Measurements from ENCODE around the gene ANXA11. TPM values are rescaled to one million over a fixed set of nuclear protein-coding genes. Genes with fewer than 3 reads are reported as not detected.

ANXA11 gene
- total RNA-seq, 1 donor from 2014 or later: 306 TPM

DNA sequence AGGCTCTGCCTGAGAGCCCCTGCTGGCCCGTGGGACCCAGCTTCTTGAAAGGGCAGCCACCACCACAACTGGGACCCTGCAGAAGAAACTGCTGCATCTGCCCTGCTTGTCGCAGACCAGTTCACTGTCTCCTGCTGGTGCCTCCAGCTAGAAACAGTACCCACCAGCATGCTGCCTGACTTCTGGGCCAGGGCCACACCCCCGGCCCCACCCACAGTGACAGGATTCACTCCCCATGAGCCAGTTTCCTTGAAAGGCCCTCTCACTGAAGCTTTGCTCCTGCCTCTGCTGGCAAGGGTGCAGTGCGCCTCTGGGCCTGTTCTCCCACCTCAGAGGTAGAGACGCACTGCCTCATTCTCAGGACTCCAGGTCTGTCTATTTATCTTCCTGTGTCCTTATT lies 32.4 kb downstream of the ANXA11 start:
- H3K4me3 ChIP-seq: no peak overlapping the region
- no peak overlapping the region for H3K27ac ChIP-seq
- H3K27me3 ChIP-seq (ENCODE audit: low read depth): no peaks in the 10 kb centered on the region
- ATAC-seq (no peak), DNase-seq (no peak)
- TF ChIP-seq, protein P1, sequence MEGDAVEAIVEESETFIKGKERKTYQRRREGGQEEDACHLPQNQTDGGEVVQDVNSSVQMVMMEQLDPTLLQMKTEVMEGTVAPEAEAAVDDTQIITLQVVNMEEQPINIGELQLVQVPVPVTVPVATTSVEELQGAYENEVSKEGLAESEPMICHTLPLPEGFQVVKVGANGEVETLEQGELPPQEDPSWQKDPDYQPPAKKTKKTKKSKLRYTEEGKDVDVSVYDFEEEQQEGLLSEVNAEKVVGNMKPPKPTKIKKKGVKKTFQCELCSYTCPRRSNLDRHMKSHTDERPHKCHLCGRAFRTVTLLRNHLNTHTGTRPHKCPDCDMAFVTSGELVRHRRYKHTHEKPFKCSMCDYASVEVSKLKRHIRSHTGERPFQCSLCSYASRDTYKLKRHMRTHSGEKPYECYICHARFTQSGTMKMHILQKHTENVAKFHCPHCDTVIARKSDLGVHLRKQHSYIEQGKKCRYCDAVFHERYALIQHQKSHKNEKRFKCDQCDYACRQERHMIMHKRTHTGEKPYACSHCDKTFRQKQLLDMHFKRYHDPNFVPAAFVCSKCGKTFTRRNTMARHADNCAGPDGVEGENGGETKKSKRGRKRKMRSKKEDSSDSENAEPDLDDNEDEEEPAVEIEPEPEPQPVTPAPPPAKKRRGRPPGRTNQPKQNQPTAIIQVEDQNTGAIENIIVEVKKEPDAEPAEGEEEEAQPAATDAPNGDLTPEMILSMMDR (IDR thresholded peaks at IDR 0.05): no peak
- H3K4me1 ChIP-seq: peaks cover 75% of the 10 kb centered on the region
- peaks cover 74% of the 10 kb centered on the region for H3K36me3 ChIP-seq
- intact Hi-C loops (cut with DNase I): no loop called here
- H3K9me3 ChIP-seq: no peaks in the 10 kb centered on the region

DNA sequence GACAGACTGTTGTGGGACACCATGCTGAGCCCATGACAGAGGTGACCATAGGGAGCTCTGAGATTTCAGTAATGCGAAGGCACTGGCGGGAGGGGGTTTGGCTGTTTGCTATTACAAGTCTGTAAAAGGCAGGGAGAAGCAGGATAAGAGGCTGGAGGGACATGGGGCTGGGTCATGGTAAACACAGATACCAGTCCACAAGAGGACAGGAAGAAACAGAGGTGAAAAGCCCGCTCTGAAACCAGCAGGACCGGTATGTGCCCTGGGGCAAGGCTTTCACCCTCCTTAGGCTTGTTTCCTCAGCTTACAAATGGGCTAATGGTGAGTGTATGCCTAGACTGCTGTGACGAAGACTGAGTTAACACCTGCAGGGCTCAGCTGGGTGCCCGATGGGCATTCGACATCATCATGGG lies 34.1 kb downstream of the ANXA11 start:
- Histone ChIP-seq H3K36me3 (peaks cover 91% of the 10 kb centered on the region), H3K27ac (peak overlapping the region; percentile 55), H3K27me3 (ENCODE audit: low read depth) (no peaks in the 10 kb centered on the region), H3K4me1 (peaks cover 68% of the 10 kb centered on the region), H3K9me3 (no peaks in the 10 kb centered on the region), H3K4me3 (no peak overlapping the region)
- TF ChIP-seq, protein P1 (IDR thresholded peaks at IDR 0.05): no peak
- intact Hi-C loops (cut with DNase I): no loop called here
- ATAC-seq: peak; percentile 88 to 89
- DNase-seq: peak; percentile 77

DNA sequence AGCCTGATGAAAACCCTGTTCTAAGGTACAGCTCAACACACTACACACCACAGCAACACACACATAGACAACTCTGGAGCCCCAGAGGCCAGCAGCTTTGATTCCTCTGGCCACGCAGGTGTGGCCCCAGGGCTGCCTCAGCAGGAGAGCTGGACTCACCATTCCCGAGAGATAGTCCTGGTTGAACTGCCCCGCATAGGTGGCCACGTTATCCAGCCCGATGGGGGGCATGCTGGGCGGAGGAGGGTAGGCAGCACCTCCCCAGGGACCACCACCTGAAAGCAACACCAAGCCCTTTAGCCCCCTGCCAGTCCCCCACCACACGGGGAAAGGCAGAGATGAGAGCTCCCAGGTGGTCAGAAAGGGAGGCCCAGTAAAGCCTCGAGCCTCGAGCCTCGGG lies 34.7 kb downstream of the ANXA11 start:
- H3K9me3 ChIP-seq: no peaks in the 10 kb centered on the region
- H3K36me3 ChIP-seq: peaks cover 95% of the 10 kb centered on the region
- no peaks in the 10 kb centered on the region for H3K27me3 ChIP-seq (ENCODE audit: low read depth)
- H3K4me3 ChIP-seq: no peak overlapping the region
- TF ChIP-seq, protein P1 (IDR thresholded peaks at IDR 0.05): no peak
- peak overlapping the region; percentile 55 for H3K27ac ChIP-seq
- ATAC-seq (no peak), DNase-seq (no peak)
- peaks cover 64% of the 10 kb centered on the region for H3K4me1 ChIP-seq
- intact Hi-C loops (cut with DNase I): no loop called here

DNA sequence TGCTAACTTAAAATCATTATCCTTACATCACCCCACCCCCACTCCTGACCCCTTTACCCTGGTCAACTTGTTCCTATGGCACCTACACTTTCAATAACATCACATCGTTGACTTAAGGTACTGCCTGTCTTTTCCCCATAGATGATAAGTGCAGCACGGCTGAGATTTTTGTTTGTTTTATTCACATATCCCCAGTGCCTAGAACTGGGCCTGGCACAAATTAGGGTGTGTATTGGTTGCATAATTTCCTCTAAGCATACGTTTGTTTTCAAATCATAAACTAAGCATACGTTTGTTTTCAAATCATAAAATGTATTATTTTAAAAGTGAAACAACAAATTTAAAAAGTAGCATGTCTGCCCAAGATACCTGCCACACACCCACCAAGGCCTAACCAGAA lies 35.3 kb downstream of the ANXA11 start:
- Histone ChIP-seq H3K27me3 (ENCODE audit: low read depth) (no peaks in the 10 kb centered on the region), H3K36me3 (peaks cover 95% of the 10 kb centered on the region), H3K4me3 (no peak overlapping the region), H3K4me1 (peaks cover 70% of the 10 kb centered on the region), H3K27ac (no peak overlapping the region), H3K9me3 (no peaks in the 10 kb centered on the region)
- no peak for ATAC-seq
- DNase-seq: no peak
- intact Hi-C loops (cut with DNase I): no loop called here
- TF ChIP-seq, protein P1 (IDR thresholded peaks at IDR 0.05): no peak

DNA sequence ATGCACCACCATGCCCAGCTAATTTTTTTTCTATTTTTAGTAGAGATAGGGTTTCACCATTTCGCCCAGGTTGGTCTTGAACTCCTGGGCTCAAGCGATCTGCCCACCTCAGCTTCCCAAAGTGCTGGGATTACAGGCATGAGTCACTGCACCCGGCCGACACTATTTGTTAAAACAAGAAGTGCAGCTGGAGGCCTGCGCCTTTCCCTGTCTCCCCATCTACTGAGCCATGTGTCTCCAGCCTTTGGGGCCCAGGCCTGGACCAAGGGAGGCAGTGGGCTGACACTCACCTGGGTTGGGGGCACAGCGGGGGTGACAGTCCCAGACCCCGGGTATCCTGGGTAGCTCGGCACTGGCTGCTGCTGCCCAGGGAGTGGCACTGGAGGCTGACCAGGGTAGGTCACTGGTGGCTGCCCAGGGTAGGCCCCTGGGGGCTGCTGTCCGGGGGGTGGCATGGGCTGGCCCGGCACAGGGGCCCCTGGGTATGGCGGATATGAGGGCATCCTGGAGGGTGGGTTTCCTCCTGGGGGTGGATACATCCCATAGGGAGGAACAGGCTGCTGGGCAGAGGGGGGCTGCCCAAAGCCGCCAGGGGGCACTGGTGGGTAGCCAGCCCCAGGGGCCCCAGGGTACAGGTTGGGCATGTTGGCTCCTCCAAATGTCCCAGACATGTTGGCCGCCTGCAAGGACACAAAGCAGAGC lies 36.5 kb downstream of the ANXA11 start:
- DNase-seq: no peak
- H3K27me3 ChIP-seq (ENCODE audit: low read depth): no peaks in the 10 kb centered on the region
- H3K36me3 ChIP-seq: peaks cover 98% of the 10 kb centered on the region
- H3K4me3 ChIP-seq: no peak overlapping the region
- H3K9me3 ChIP-seq: no peaks in the 10 kb centered on the region
- peak overlapping the region; percentile 49 for H3K27ac ChIP-seq
- H3K4me1 ChIP-seq: peaks cover 79% of the 10 kb centered on the region
- intact Hi-C loops (cut with DNase I): no loop called here
- ATAC-seq: peak in 1 of 2 donors; percentile 10
- TF ChIP-seq, protein P1 (IDR thresholded peaks at IDR 0.05): peak; percentile 20
